Raji (cell line): ENCODE data around the gene TM2D3.

Source experiments
- POLR2A ChIP-seq: IDR thresholded peaks from 2 replicates; pipeline ENCODE4 v1.6.1; 2011; ENCODE audit warnings: low read depth, low read length, control low read depth; ENCODE audit not compliant: insufficient read depth

The TM2D3 gene

DNA sequence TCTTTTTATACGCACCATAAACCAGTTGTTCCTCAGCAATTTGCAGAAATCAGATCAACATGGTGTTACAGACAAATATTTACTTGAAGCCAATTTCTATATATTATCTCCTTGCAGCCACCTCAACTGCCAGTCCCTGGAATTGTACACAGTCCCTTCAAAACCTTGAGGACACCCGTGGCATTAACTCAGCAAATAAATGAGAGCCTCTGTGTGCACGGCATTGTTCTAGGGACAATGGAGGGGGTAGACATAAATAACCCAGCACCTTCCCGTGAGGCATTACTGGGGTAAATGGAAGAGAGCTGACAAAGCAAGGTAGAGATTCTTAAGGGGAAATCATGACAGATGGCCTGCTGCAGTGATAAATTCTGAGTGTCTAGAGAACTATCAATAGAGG is 12.5 kb downstream of the TM2D3 start:
- no peak for TF ChIP-seq POLR2A

DNA sequence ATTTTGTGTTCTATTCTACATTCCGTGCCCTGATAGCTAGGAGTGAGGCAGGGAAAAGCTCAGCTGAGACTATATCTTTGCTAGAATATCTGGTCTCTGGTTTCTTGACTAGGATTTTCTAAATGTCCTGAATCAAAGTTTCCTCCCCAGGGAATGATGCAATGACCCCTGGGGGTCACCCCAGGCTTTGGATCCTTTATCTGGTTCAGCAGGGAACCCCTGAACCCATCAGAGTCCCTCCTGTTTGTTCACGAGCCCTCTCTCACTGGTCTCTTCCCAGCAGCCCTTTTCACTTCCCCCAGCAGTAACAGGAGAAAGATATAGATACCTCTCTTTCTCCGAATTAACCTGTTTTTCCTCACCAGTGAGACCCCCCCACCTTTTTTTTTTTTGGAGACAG is 14.3 kb downstream of the TM2D3 start:
- TF ChIP-seq POLR2A = no peak

DNA sequence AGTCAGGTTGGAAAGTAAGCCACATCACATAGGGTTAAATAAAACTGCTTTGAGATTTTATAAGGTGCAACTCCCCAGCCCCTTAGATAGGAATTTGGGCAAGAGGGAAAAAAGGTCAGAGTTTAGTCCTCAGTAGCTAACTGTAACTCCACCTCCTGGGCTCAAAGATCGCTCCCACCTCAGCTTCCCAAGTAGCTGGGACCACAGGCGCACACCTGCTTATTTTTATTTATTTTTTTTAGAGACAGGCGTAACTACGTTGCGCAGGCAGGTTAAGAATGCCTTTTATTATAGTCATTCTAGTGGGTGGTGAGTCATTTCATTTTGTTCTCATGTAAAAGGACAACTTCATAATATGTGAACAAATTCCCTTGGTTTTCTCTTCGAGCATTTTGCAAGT is 14.7 kb downstream of the TM2D3 start:
- TF ChIP-seq POLR2A = no peak

DNA sequence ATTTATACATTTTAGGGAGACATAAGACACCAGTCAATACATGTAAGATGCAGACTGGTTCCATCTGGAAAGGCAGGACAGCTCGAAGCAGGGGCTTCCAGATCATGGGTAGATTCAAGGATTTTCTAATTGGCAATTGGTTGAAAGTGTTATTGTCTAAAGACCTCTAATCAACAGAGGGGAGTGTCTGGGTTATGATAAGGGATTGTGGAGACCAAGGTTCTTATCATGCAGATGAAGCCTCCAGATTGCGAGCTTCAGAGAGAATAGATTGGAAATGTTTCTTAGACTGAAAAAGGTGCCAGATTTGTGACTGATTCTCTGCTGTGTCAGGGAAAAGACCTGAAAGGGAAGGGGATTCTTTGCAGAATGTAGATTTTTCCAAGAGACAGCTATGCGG is 15.1 kb downstream of the TM2D3 start:
- no peak for TF ChIP-seq POLR2A

DNA sequence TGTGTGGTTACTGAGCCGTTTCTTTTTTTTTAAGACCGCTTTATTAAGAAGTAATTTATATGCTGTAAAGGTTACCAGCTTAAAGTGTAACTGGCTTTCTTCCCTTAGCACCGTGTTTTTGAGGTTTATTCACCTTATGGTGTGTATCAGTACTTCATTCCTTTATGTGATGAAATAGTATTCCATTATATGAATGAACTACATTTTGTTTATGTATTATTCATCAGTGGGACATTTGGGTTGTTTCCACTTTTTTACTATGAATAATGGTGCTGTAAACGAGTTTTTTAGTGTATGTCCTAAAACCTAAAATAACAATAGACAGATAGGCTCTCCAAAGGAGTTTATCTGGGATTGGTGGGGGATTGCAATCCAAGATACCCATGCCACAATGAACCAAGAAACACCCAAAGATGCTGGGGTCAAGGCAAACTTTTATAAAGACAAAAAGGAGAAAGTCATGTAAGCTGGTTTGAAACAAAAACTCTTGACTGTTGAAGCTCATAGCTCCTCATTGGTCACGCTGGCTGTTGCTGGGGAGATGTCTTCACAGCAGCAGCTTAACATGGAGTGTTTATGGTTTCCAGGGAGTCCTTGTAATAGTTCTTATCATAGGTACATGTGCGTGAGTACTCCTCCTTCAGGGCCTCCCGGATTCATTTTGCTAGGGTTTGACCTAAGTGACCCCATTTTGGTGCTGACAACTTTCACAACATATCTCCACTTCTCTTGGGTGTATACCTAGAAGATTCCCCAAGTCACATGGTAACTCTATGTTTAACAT is 16.0 kb downstream of the TM2D3 start:
- TF ChIP-seq POLR2A = no peak

DNA sequence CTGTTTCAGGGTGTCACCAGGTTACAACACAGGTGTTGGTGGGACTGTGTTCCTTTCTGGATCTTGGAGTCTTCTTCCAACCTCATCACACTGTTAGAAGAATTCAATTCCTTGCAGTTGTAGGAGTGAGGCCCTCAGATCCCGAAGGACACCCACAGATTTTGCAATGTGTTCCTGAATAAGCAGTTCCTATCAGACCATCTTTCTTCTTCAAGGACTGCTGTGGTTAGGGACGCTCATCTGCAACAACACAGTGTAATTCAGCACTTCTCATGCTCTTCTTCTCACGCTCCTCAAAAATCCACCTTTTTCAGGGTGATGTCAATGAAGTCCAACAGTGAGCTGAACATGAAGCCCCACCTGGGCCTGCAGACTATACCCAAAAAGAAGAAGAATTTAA is 18.8 kb downstream of the TM2D3 start:
- TF ChIP-seq POLR2A = no peak

DNA sequence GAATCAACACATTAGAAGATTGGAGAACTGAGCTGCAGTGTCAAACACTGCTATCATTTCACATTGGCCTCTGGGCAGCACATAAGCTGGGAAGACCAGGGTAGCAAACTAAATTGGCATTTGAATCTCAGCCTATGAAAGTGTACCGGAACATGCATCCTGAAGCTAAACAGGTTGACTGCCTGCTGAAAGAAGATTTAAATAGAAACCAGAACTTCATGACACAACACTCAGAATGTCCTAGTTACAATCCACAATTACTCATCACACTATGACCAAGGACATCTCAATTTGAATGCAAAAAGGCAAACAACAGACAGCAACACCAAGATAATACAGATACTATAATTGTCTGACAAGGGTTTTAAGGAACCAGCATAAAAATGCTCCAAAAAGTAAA is 26.2 kb downstream of the TM2D3 start:
- TF ChIP-seq POLR2A = no peak

DNA sequence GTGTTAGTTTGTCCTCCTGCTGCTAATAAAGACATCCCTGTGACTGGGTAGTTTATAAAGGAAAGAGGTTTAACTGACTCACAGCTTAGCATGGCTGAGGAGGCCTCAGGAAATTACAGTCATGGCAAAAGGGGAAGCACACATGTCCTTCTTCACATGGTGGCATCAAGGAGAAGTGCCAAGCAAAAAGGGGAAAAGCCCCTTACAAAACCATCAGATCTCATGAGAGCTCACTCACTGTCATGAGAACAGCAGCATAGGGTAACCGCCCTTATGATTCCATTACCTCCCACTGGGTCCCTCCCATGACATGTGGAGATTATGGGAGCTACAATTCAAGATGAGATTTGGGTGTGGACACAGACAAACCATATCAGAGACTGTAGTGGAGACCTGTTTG is 27.0 kb downstream of the TM2D3 start:
- no peak for TF ChIP-seq POLR2A

DNA sequence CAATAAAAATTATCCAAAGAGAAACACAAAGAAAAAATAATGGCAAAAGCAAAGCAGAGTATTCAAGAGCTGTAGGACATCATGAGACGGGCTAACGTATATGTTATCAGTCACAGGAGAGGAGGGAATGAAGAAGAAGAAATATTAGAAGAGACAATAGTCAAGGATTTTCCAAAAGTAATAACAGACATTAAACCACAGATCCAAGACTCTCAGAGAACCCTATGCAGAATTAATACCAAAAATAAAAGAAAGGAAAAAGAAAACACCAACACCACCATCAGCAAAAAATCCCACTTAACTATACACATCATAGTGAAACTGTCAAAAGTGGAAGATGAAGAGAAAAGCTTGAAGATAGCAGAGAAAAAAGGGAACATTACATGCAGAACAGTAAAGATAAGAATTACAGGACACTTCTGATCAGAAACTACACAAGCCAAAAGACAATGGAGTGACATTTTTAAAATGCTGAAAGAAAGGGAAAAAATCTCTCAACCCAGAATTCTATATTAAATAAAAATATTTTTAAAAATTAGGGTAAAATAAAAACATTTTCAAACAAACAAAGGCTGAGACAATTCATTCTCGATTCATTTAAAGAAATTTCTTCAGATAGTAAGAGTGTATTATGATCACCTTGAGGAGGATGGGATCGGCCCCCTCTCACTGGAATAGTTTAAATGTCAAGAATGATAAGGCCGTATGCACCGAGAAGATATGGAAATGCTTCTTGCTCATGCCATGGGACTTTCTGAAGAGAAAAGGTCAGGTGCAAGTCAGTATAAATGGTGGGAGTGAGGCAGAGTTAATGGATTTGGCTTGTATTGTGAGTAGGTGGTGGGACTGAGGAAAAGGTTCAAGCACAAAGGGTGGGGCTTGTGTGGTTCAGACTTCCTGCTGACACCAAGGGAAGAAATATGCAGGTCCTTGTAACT is 28.5 kb downstream of the TM2D3 start:
- no peak for TF ChIP-seq POLR2A

DNA sequence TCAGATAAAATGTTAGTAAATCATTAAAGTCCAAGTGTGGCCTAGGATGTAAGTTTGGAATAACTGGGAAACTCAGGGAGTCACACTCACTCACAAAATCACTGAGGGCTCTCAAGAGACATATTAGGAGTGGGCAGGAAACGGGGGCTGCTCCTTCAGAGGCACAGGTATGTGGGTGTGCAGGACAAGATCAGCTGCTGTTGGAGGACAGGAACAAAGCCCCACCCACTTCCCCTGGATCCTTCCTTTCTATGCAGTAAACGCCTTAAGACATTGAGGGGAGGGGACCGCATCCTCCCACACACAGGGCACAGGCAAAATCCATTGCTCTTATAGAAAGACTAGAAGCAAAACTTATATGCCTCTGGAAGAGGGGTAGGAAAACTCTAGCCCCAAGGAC is 30.2 kb downstream of the TM2D3 start:
- TF ChIP-seq POLR2A = no peak

DNA sequence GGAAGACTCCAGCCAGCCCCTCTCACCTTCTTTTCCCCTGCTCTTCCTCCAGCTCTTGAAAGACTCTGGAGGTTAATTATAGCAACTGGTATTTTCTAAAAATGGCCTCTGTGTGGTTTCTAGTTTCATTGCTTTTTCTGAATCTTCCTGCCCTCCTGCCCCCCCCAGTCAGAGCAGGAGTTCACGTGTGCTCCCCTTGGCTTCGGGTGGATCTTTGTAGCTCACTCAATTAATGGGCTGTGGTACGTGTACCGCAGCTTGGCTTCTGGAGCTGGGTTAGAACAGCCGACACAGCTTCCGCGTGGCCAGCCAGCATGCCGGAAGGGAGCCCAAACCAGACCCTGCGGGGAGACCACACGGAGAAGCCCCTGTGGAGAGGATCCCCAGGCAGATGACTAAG is 31.5 kb downstream of the TM2D3 start:
- TF ChIP-seq POLR2A = no peak

DNA sequence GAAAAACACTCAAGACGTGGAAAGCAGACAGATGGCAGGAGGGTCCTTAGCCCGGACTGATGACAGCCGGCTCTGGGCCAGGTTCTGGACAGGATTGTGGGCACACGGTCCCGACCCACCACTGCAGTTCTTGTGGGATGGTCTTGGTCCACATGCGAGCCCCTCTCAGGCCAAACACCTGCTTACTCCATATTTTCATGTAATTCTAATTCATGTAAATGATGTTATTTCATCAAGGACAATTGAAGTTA is 32.6 kb downstream of the TM2D3 start:
- TF ChIP-seq POLR2A = no peak

DNA sequence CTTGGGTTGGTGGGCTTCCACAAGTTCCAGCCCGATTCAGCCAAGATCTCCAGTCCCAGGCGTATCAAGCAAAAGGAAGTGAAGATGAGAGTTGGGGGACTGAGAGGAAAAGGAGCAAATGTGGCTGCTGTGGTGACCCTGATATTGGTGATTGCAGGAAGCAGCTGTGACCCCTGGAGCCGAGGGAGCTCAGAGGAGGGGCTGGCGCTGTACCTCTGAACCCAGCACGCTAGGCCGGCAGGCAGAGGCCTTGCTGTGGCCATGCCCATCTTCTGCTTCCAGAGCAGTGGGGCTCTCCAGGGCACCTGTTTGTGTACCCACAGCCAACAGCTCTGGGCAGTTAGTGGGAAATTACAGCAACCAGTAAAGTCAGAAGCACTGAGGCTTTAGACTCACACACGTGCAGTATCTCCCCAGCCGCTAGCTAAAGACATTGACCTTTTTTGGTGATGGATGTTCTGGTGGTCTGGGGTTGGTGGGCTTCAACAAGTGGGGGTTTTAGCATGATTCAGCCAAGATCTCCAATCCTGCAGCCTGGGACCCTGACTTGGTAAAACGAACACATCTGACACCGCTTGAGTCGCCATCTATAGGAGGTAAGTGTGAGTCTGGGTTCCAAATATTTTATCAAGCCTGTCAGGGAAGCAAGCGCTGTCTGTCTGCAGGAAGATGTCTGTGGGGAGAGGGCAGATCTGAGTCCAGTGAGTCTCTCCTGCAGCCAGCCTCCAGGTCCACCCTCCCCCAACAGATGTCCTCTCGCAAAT is 33.1 kb downstream of the TM2D3 start:
- no peak for TF ChIP-seq POLR2A

DNA sequence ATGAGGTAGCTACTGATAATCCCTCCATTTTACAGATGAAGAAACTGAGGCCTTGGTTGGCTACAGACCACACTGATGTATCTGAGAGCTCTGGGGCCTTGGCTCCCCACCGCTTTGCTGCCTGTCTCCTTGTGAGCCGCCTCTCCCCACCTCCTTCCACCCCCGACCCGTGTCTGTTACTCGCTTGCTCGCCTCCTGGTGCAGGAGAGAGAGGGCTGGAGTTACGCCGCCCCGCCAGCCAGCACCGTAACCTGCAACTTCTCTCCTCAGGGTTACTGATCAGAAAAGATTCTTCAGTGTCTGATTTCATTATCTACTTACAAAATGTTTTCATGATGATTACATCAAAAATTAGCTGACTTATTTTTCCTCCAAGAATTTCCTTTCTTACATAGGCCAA is 34.1 kb downstream of the TM2D3 start:
- TF ChIP-seq POLR2A = no peak

DNA sequence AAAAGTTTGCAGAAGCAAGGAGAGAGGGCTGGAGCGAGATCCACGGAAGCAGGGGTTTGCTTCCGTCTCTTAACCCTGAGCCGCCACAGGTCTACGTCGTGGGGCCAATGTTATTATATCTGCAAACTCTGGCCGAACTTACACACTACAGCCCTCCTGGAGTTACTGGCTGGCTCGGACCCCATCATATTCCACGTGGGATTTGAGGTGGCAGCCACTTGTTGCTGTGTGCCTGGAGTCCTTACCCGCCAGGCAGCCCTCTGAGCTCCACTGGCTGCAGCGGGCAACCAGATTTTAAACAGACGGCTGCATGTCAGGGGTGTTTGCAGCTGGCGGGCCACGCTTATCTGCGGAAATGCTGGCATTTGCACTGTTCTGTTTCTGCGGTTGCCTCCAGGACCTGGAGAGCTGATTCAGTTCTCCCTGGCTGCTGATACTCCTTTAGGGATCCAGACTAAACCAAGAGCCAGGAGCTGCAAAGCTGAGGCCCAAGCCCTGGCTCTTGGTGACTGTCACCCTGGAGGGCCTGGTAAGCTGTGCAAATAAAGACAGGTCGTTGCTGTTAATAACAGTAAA is 34.7 kb downstream of the TM2D3 start:
- TF ChIP-seq POLR2A = no peak

DNA sequence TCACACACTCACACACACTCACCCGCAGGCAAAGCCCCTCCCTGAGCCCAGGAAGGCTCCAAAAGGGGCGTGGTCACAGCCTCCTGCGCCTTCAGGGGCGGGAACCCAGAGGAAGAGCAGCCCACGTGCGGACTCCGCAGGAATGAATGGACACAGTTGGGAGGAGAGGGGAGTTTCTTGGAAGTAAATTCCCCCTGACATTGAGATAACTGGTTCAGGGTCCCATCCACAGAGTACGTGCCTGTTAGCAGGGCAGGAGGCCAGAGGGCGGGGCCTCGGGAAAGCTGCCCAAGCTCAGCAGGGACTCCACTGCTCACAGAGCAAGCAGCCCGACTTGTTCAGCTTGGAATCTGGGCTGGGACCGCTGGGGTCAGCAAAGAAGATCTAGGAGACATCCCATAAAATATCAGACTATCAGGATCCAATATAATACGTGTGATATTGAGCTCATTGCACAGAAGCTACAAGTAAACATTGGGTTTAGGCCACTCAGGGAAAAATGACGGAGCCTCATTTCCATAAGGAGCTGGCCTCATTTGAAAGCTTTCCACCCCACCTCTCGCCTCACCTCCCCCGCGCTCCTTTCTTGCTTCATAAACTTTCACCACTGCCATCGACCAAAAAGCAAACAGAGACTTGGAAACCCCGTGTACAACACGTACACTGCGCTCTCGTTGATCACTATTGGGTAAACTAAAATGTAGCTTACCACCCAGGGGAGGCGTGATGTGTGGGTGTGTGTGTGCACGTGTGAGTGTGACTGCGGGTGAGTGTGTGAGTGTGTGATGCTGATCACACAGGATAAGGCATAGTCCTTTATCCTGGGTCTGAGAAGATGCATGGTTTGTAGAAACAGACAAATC is 36.0 kb downstream of the TM2D3 start:
- TF ChIP-seq POLR2A = no peak
